Measurements from ENCODE around the gene IRF2BPL.

GRCh38 chr14:77061630-77062257, 33.2 kb upstream of the IRF2BPL start:
- TF ChIP-seq CTCF (IDR thresholded peaks at IDR 0.05; ENCODE audit: low read depth, low read length, missing input control) (no peak), YY1 (IDR thresholded peaks at IDR 0.05) (no peak), RAD21 (IDR thresholded peaks at IDR 0.05) (no peak)
